ENCODE data around the gene NRCAM. TPM values are rescaled to one million over a fixed set of nuclear protein-coding genes. Genes with fewer than 3 reads are reported as not detected.

The NRCAM gene
- polyA plus RNA-seq, 3 donors, result not detected

DNA sequence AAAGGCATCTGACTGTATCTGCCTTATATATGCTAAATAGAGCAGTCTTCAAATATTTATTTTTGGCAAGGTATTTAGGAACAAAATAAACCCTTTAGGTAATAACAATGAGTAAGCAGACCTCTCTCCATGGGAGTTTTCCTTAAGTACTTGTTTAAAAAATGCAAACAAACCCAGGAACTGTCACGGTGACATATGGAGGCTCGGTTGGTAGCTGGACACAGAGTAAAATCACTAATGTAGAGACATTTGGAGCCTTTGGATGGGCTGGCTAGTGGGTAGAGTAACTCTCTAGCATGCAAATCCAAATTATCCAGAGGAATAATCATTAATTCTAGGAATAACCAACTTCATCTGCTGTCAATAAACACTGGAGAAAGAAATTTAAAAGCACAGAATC is 254.5 kb downstream of the NRCAM start:
- no peaks in the 10 kb centered on the region for H3K36me3 Mint-ChIP-seq
- peaks cover 0 to 1% (median 0%) of the 10 kb centered on the region in 7 donors for H3K9me3 Mint-ChIP-seq
- DNase-seq, result no peak
- H3K27ac Mint-ChIP-seq, result no peak overlapping the region
- no peak overlapping the region for H3K4me2 ChIP-seq (replicated peaks; ENCODE audit: extremely low read depth, low read length, poor library complexity, severe bottlenecking)
- no peaks in the 10 kb centered on the region for H3K79me2 ChIP-seq (ENCODE audit: insufficient read depth, low read length)
- no peaks in the 10 kb centered on the region for H4K20me1 ChIP-seq (ENCODE audit: insufficient read depth, low read length)
- H3K4me3 Mint-ChIP-seq, result no peak overlapping the region
- intact Hi-C loops (cut with micrococcal nuclease), result no loop called here
- no peak overlapping the region for H3K4me3 ChIP-seq (replicated peaks in 1 of 3; ENCODE audit: low read depth in 2 of 3, low read length in 3 of 3)
- H3K9me3 ChIP-seq (replicated peaks in 1 of 2; ENCODE audit: control insufficient read depth in 1 of 2, insufficient read depth in 1 of 2, low read length in 2 of 2), result no peaks in the 10 kb centered on the region
- no peaks in the 10 kb centered on the region for H3K4me1 Mint-ChIP-seq
- no peak overlapping the region for H2AFZ ChIP-seq (ENCODE audit: insufficient read depth, low read depth, low read length, poor library complexity, severe bottlenecking)
- H3K27me3 ChIP-seq (ENCODE audit: control insufficient read depth in 2 of 2, insufficient read depth in 2 of 2, low read length in 2 of 2), result no peaks in the 10 kb centered on the region
- TF ChIP-seq, protein P1, sequence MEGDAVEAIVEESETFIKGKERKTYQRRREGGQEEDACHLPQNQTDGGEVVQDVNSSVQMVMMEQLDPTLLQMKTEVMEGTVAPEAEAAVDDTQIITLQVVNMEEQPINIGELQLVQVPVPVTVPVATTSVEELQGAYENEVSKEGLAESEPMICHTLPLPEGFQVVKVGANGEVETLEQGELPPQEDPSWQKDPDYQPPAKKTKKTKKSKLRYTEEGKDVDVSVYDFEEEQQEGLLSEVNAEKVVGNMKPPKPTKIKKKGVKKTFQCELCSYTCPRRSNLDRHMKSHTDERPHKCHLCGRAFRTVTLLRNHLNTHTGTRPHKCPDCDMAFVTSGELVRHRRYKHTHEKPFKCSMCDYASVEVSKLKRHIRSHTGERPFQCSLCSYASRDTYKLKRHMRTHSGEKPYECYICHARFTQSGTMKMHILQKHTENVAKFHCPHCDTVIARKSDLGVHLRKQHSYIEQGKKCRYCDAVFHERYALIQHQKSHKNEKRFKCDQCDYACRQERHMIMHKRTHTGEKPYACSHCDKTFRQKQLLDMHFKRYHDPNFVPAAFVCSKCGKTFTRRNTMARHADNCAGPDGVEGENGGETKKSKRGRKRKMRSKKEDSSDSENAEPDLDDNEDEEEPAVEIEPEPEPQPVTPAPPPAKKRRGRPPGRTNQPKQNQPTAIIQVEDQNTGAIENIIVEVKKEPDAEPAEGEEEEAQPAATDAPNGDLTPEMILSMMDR (IDR thresholded peaks at IDR 0.05), result no peak
- H3K4me1 ChIP-seq (ENCODE audit: control insufficient read depth in 1 of 2, insufficient read depth in 2 of 2, low read length in 2 of 2), result no peaks in the 10 kb centered on the region
- WGBS (ENCODE audit: insufficient coverage), result no CpG with 5 or more reads among the region's 2 CpGs
- H3K27ac ChIP-seq (ENCODE audit: low read depth in 1 of 2, low read length in 2 of 2), result no peak overlapping the region
- H3K36me3 ChIP-seq (replicated peaks in 1 of 2; ENCODE audit: control insufficient read depth in 1 of 2, insufficient read depth in 2 of 2, low read length in 2 of 2), result no peaks in the 10 kb centered on the region
- peaks cover 0 to 1% (median 0%) of the 10 kb centered on the region in 3 donors for H3K27me3 Mint-ChIP-seq (ENCODE audit: low read depth in 3 of 3)
- H3K9ac ChIP-seq (ENCODE audit: insufficient read depth, low read length, poor library complexity, severe bottlenecking), result no peak overlapping the region

DNA sequence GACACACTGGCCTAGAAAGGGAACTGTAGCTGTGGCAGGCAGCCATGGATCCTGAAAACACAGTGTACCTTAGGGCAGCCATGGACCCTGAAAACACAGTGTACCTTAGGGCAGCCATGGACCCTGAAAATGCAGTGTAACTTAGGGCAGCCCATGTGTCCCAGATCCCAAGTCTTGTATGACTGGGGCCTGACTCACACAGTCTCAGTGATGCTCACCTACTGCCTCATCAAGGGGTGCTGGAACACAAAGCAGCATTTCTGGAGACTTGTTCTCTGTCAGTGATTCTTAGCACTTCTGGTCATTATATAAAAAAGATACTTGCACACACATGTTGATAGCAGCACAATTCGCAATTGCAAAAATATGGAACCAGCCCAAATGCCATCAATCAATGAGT is 255.9 kb downstream of the NRCAM start:
- H2AFZ ChIP-seq (ENCODE audit: insufficient read depth, low read depth, low read length, poor library complexity, severe bottlenecking), result no peak overlapping the region
- peaks cover 0 to 1% (median 0%) of the 10 kb centered on the region in 7 donors for H3K9me3 Mint-ChIP-seq
- no peaks in the 10 kb centered on the region for H3K4me1 Mint-ChIP-seq
- intact Hi-C loops (cut with micrococcal nuclease), result no loop called here
- H3K79me2 ChIP-seq (ENCODE audit: insufficient read depth, low read length), result no peaks in the 10 kb centered on the region
- TF ChIP-seq, protein P1 (IDR thresholded peaks at IDR 0.05), result no peak
- H3K27me3 ChIP-seq (ENCODE audit: control insufficient read depth in 2 of 2, insufficient read depth in 2 of 2, low read length in 2 of 2), result no peaks in the 10 kb centered on the region
- DNase-seq, result no peak
- no peaks in the 10 kb centered on the region for H3K9me3 ChIP-seq (replicated peaks in 1 of 2; ENCODE audit: control insufficient read depth in 1 of 2, insufficient read depth in 1 of 2, low read length in 2 of 2)
- H3K27ac ChIP-seq (ENCODE audit: low read depth in 1 of 2, low read length in 2 of 2), result no peak overlapping the region
- no peak overlapping the region for H3K4me2 ChIP-seq (replicated peaks; ENCODE audit: extremely low read depth, low read length, poor library complexity, severe bottlenecking)
- no peaks in the 10 kb centered on the region for H3K4me1 ChIP-seq (ENCODE audit: control insufficient read depth in 1 of 2, insufficient read depth in 2 of 2, low read length in 2 of 2)
- H3K9ac ChIP-seq (ENCODE audit: insufficient read depth, low read length, poor library complexity, severe bottlenecking), result no peak overlapping the region
- H3K36me3 Mint-ChIP-seq, result no peaks in the 10 kb centered on the region
- H3K27me3 Mint-ChIP-seq (ENCODE audit: low read depth in 3 of 3), result peaks cover 0 to 3% (median 0%) of the 10 kb centered on the region in 3 donors
- no peak overlapping the region for H3K27ac Mint-ChIP-seq
- H3K4me3 Mint-ChIP-seq, result no peak overlapping the region
- WGBS (ENCODE audit: insufficient coverage), result no CpG with 5 or more reads among the region's 1 CpG
- no peaks in the 10 kb centered on the region for H4K20me1 ChIP-seq (ENCODE audit: insufficient read depth, low read length)
- no peak overlapping the region for H3K4me3 ChIP-seq (replicated peaks in 1 of 3; ENCODE audit: low read depth in 2 of 3, low read length in 3 of 3)
- no peaks in the 10 kb centered on the region for H3K36me3 ChIP-seq (replicated peaks in 1 of 2; ENCODE audit: control insufficient read depth in 1 of 2, insufficient read depth in 2 of 2, low read length in 2 of 2)

Measured in CD14-positive monocyte (primary cell).